Mucosa of rectum (tissue), 2 donors: ENCODE data around the gene NTPCR.

Experiments used
- H3K27ac ChIP-seq, 2 donors: one replicate each; pipeline ENCODE4 v1.7.0; 2013; ENCODE audit warnings: inconsistent platforms in 2 of 2, low read depth in 2 of 2, low read length in 2 of 2
- H3K27me3 ChIP-seq, 2 donors: one replicate each; pipeline ENCODE4 v1.7.0; 2013; ENCODE audit warnings: low read length in 2 of 2; ENCODE audit not compliant: control insufficient read depth in 2 of 2, insufficient read depth in 2 of 2
- H3K36me3 ChIP-seq, 2 donors: one replicate each; pipeline ENCODE4 v1.7.0; 2013; ENCODE audit warnings: low read length in 2 of 2; ENCODE audit not compliant: control insufficient read depth in 2 of 2, insufficient read depth in 2 of 2
- H3K4me1 ChIP-seq, 2 donors: one replicate each; pipeline ENCODE4 v1.7.0; 2013; ENCODE audit warnings: low read length in 2 of 2, mild to moderate bottlenecking in 1 of 2; ENCODE audit not compliant: control insufficient read depth in 2 of 2, insufficient read depth in 2 of 2
- H3K4me3 ChIP-seq, 2 donors: one replicate each; pipeline ENCODE4 v1.7.0; 2013; ENCODE audit warnings: low read length in 2 of 2
- H3K9ac ChIP-seq, 2 donors: one replicate each; pipeline ENCODE4 v1.7.0; 2013; ENCODE audit warnings: low read length in 2 of 2, low read depth in 1 of 2, mild to moderate bottlenecking in 1 of 2
- H3K9me3 ChIP-seq, 2 donors: one replicate each; pipeline ENCODE4 v1.7.0; 2013; ENCODE audit warnings: low read length in 2 of 2; ENCODE audit not compliant: control insufficient read depth in 2 of 2
- donor health status: healthy.
- donor health status: Normal muscosa, but diverticular disease.

Gene NTPCR, protein sequence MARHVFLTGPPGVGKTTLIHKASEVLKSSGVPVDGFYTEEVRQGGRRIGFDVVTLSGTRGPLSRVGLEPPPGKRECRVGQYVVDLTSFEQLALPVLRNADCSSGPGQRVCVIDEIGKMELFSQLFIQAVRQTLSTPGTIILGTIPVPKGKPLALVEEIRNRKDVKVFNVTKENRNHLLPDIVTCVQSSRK

GRCh38 chr1:232950197-232951176 lies at the start of gene NTPCR:
TSS of gene NTPCR (plus strand) at chr1:232950611. CDS start at chr1:232950711, 100 bp downstream.
- no peaks in the 10 kb centered on the region for H3K36me3 ChIP-seq
- peak within 1 kb of the TSS; percentile 78 to 83 for H3K27ac ChIP-seq
- peaks cover 6 to 14% of the 10 kb centered on the region in 2 donors for H3K4me1 ChIP-seq
- peak within 1 kb of the TSS; percentile 80 to 84 for H3K9ac ChIP-seq
- H3K27me3 ChIP-seq: no peaks in the 10 kb centered on the region
- H3K9me3 ChIP-seq: no peaks in the 10 kb centered on the region
- H3K4me3 ChIP-seq: peak within 1 kb of the TSS; percentile 94 to 95

GRCh38 chr1:232900818-232901217 lies 49.6 kb upstream of the NTPCR start:
- Histone ChIP-seq H3K27ac (peak overlapping the region; percentile 66 to 67), H3K4me1 (peaks cover 25 to 38% of the 10 kb centered on the region in 2 donors), H3K4me3 (no peak overlapping the region), H3K9ac (peak overlapping the region in 1 of 2 donors; percentile 46), H3K9me3 (no peaks in the 10 kb centered on the region), H3K27me3 (no peaks in the 10 kb centered on the region), H3K36me3 (no peaks in the 10 kb centered on the region)

DNA sequence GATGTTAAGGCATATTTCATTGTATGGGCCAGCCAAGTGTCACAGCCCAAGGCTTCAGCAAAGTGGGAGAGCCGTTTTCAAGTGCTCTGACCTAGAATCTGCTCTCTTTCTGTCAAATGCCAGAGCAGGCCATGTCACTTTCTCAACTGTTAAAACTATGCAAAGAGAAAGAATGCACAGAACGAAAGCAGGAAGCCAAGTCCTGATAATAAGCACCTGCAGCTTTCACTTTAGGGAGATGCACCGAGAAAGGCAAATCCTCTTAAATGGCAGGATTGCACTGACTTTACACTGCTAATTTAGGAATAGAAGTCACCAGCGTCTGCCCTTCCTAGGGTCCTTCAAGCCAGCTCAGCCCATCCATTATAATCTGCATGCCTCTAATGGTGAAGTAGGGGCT lies 49.2 kb upstream of the NTPCR start:
- no peaks in the 10 kb centered on the region for H3K36me3 ChIP-seq
- no peaks in the 10 kb centered on the region for H3K9me3 ChIP-seq
- peaks cover 25 to 38% of the 10 kb centered on the region in 2 donors for H3K4me1 ChIP-seq
- H3K9ac ChIP-seq: peak overlapping the region in 1 of 2 donors; percentile 46
- H3K4me3 ChIP-seq: no peak overlapping the region
- no peaks in the 10 kb centered on the region for H3K27me3 ChIP-seq
- peak overlapping the region; percentile 66 to 67 for H3K27ac ChIP-seq

- Histone ChIP-seq H3K27ac (peak overlapping the region; percentile 66 to 67), H3K9me3 (no peaks in the 10 kb centered on the region), H3K9ac (no peak overlapping the region), H3K4me1 (peaks cover 25 to 38% of the 10 kb centered on the region in 2 donors), H3K4me3 (no peak overlapping the region), H3K27me3 (no peaks in the 10 kb centered on the region), H3K36me3 (no peaks in the 10 kb centered on the region)
Observed at GRCh38 chr1:232902774-232903350, 47.5 kb upstream of the NTPCR start.

DNA sequence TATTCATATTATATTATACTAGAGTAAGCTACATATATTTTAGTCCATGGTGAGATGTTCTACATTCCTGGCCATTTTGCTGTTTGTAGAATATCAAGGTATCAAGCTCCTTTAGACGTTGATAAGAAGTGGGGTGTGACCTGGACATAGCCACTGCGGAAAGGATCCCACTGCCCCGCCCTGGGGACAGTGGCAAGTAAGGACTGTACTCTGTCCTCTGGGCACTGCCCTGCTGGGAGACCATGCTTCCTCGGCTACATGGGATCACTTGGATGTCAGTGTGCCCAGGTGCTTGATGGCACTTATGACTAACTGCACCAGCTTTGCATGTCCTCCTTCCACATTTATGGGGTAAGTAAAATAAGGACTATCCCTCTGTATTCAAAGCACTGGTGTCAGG lies 46.3 kb upstream of the NTPCR start:
- Histone ChIP-seq H3K27me3 (no peaks in the 10 kb centered on the region), H3K9me3 (no peaks in the 10 kb centered on the region), H3K27ac (peak overlapping the region; percentile 57 to 67), H3K9ac (no peak overlapping the region), H3K36me3 (no peaks in the 10 kb centered on the region), H3K4me3 (no peak overlapping the region), H3K4me1 (peaks cover 25 to 38% of the 10 kb centered on the region in 2 donors)

DNA sequence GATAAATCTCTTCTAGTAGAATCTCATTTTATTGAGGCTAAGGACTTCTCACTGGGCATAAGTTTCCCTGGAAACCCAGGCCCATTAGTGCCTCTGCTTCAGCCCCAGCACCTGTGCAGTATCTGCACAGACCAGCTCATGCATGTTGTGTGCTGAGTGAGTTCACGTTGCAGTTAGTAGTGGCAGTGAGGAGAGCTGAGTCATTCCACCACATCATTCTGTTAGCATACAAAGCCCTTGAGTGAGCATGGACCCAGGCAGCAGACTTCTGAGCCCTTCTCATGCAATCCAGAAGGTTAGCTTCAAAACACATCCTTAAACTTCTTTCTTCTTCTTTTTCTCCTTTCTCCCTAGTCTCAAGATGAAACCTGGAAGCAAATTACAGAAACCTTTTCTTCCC lies 45.8 kb upstream of the NTPCR start:
- H3K9me3 ChIP-seq: no peaks in the 10 kb centered on the region
- no peaks in the 10 kb centered on the region for H3K36me3 ChIP-seq
- peak overlapping the region; percentile 45 to 57 for H3K27ac ChIP-seq
- H3K27me3 ChIP-seq: no peaks in the 10 kb centered on the region
- H3K9ac ChIP-seq: no peak overlapping the region
- peaks cover 25 to 38% of the 10 kb centered on the region in 2 donors for H3K4me1 ChIP-seq
- H3K4me3 ChIP-seq: no peak overlapping the region

GRCh38 chr1:232905331-232906034 lies 44.9 kb upstream of the NTPCR start:
- Histone ChIP-seq H3K27ac (no peak overlapping the region), H3K36me3 (no peaks in the 10 kb centered on the region), H3K9ac (no peak overlapping the region)

GRCh38 chr1:232906441-232906840 lies 44.0 kb upstream of the NTPCR start:
- Histone ChIP-seq H3K9ac (no peak overlapping the region), H3K9me3 (no peaks in the 10 kb centered on the region), H3K27me3 (no peaks in the 10 kb centered on the region), H3K27ac (no peak overlapping the region), H3K36me3 (no peaks in the 10 kb centered on the region), H3K4me3 (no peak overlapping the region), H3K4me1 (peaks cover 19 to 29% of the 10 kb centered on the region in 2 donors)

More at GRCh38 chr1:232905331-232906034, 44.9 kb upstream of the NTPCR start:
- Histone ChIP-seq H3K9me3 (no peaks in the 10 kb centered on the region), H3K27me3 (no peaks in the 10 kb centered on the region), H3K4me3 (no peak overlapping the region), H3K4me1 (peaks cover 25 to 38% of the 10 kb centered on the region in 2 donors)

DNA sequence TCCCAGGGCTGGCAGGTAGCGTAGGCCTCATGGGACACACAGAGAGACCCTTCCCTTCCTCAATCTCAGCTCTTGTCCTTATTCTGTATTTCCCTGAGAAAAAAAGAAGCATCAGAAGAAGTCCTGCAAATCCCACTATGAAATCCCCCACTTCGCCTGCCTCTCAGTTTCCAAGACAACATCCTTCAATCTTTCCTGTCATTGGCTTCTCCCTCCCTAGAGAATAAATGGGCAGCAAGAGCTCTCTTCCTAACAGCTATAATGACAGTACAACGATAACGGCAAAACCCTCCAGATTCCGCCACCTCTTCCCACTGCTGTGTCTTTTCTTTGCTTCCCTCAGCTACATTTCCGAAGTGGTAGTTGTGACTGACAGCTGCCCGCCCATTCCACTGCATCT lies 41.6 kb upstream of the NTPCR start:
- Histone ChIP-seq H3K27ac (no peak overlapping the region), H3K4me1 (peaks cover 5 to 8% of the 10 kb centered on the region in 2 donors), H3K36me3 (no peaks in the 10 kb centered on the region), H3K27me3 (no peaks in the 10 kb centered on the region), H3K9me3 (no peaks in the 10 kb centered on the region), H3K9ac (no peak overlapping the region), H3K4me3 (no peak overlapping the region)
